ENCODE results near the gene MAGI1.

GRCh38 chr3:65914032-65914739, 124.5 kb downstream of the MAGI1 start:
- TF ChIP-seq EP300 (IDR thresholded peaks at IDR 0.05) (no peak), CTCF (IDR thresholded peaks at IDR 0.05) (no peak), POLR2A (IDR thresholded peaks at IDR 0.05) (no peak)
